HepG2 (cell line): ENCODE measurements around the gene CADM4.
"Not testable (repeated sequence)": the region's sequence is repeated elsewhere in the genome, so short reads cannot be mapped to it uniquely, and the experiment has no call there.

Source experiments
- ADNP ChIP-seq: sonication (generic); formaldehyde crosslinking; IDR thresholded peaks from 2 replicates; pipeline ENCODE4 v1.4.0; 2020; ENCODE audit warnings: missing genetic modification reagents
- AHDC1 ChIP-seq: sonication (generic); formaldehyde crosslinking; IDR thresholded peaks from 2 replicates; pipeline ENCODE4 v1.5.1; 2020; ENCODE audit warnings: mild to moderate bottlenecking, missing genetic modification reagents, borderline replicate concordance
- CEBPB ChIP-seq: IDR thresholded peaks from 2 replicates; pipeline ENCODE4 v1.6.1; 2011; ENCODE audit warnings: low read depth, low read length, improper control_type of control experiment, borderline replicate concordance
- CTCF ChIP-seq: sonication (generic); formaldehyde crosslinking; IDR thresholded peaks from 2 replicates; pipeline ENCODE4 v1.5.0; 2020; ENCODE audit warnings: mild to moderate bottlenecking, missing genetic modification reagents, moderate library complexity
- HNF4A ChIP-seq: sonication (generic); formaldehyde crosslinking; IDR thresholded peaks from 2 replicates; pipeline ENCODE4 v1.4.0; 2020; ENCODE audit warnings: missing genetic modification reagents
- MAF1 ChIP-seq: sonication (generic); formaldehyde crosslinking; IDR thresholded peaks from 2 replicates; pipeline ENCODE4 v1.5.0; 2020; ENCODE audit warnings: missing genetic modification reagents, borderline replicate concordance
- MYC ChIP-seq: sonication (generic); formaldehyde crosslinking; IDR thresholded peaks from 2 replicates; pipeline ENCODE4 v1.9.0; 2021; ENCODE audit warnings: missing genetic modification reagents, borderline replicate concordance
- NFYB ChIP-seq: sonication (generic); formaldehyde crosslinking; IDR thresholded peaks from 2 replicates; pipeline ENCODE4 v1.4.0; 2020; ENCODE audit warnings: missing genetic modification reagents
- POLR2A ChIP-seq, 2 experiments: IDR thresholded peaks; 2 replicates each; pipeline ENCODE4 v1.6.1; 2011; ENCODE audit warnings: low read depth in 2 of 2, low read length in 2 of 2, mild to moderate bottlenecking in 1 of 2, moderate library complexity in 1 of 2; ENCODE audit not compliant: insufficient read depth in 1 of 2
- POLR2AphosphoS5 ChIP-seq: IDR thresholded peaks from 2 replicates; pipeline ENCODE4 v1.6.1; 2012; ENCODE audit warnings: low read depth, low read length
- REST ChIP-seq, 2 experiments: IDR thresholded peaks; 2 replicates each; pipeline ENCODE4 v1.6.1; 2011 to 2012; ENCODE audit warnings: low read length in 2 of 2, borderline replicate concordance in 1 of 2, low read depth in 1 of 2, mild to moderate bottlenecking in 1 of 2, moderate library complexity in 1 of 2
- UBTF ChIP-seq: sonication (generic); formaldehyde crosslinking; IDR thresholded peaks from 2 replicates; pipeline ENCODE4 v1.4.0; 2020; ENCODE audit warnings: mild to moderate bottlenecking, missing genetic modification reagents
- ZNF44 ChIP-seq: sonication (generic); formaldehyde crosslinking; IDR thresholded peaks from 2 replicates; pipeline ENCODE4 v1.5.1; 2020; ENCODE audit warnings: mild to moderate bottlenecking, missing genetic modification reagents
- ZSCAN25 ChIP-seq: sonication (generic); formaldehyde crosslinking; IDR thresholded peaks from 2 replicates; pipeline ENCODE4 v1.8.0; 2022; ENCODE audit warnings: mild to moderate bottlenecking, missing genetic modification reagents

- not testable (repeated sequence) for TF ChIP-seq NFYB (CRISPR knock-in tag); UBTF; CEBPB; ZNF44 (CRISPR knock-in tag); POLR2A (IDR thresholded peaks at IDR 0.05; ENCODE audit: insufficient read depth in 1 of 2, low read depth in 2 of 2, low read length in 2 of 2); POLR2AphosphoS5; ADNP (CRISPR knock-in tag); MYC (CRISPR knock-in tag); HNF4A (CRISPR knock-in tag); MAF1 (CRISPR knock-in tag); REST (IDR thresholded peaks at IDR 0.05; ENCODE audit: borderline replicate concordance in 1 of 2, low read depth in 1 of 2, low read length in 2 of 2); ZSCAN25 (CRISPR knock-in tag); CTCF (CRISPR knock-in tag); AHDC1 (CRISPR knock-in tag)
These were observed 39.3 kb downstream of the CADM4 start for GRCh38 chr19:43600326-43600725.
